HepG2 (cell line): ENCODE data around the gene SSPN. TPM values are rescaled to one million over a fixed set of nuclear protein-coding genes. Genes with fewer than 3 reads are reported as not detected.

Experiments
- ATAC-seq: fragments of 200-7000 bp; cut with Tn5 transposase; 3 replicates; pipeline ENCODE4 v1.9.1; 2020; ENCODE audit warnings: mild to moderate bottlenecking, moderate library complexity
- BruUV-seq: library from RNA; stranded (reverse); fragments of 400-500 nt; replicated peaks from 2 replicates; lab custom pipeline; 2021; lab: Mats Ljungman, UMichigan
- CTCF ChIA-PET: fragments of 300-600 bp; formaldehyde crosslinking; extraction: SDS; loops from one replicate; lab custom pipeline; 2021; ENCODE audit warnings: low total read pairs, inconsistent platforms, low intra/inter-chr PET ratio; lab: Yijun Ruan, JAX
- POLR2A ChIA-PET: fragments of 350-600 bp; sonication (Branson Sonifier 250); formaldehyde crosslinking; loops from one replicate; lab custom pipeline; 2020; ENCODE audit warnings: antibody characterized with exemption, inconsistent platforms; lab: Yijun Ruan, JAX
- DNase-seq: peaks from one replicate; pipeline ENCODE4 v3.0.0-alpha.2; 2015; ENCODE audit warnings: low spot score
- FAIRE-seq: peaks from 3 replicates; lab custom pipeline; 2011; peaks lifted over from hg19 to GRCh38; lab: Jason Lieb, UNC
- H2AFZ ChIP-seq: one replicate; pipeline ENCODE4 v1.6.1; 2011; ENCODE audit warnings: low read length, inconsistent platforms
- H3K27ac ChIP-seq: fragments of 300-600 bp; 3 replicates; pipeline ENCODE4 v1.8.0; 2011; ENCODE audit warnings: mixed run types, mild to moderate bottlenecking, mixed read lengths, low read length, inconsistent platforms; ENCODE audit not compliant: insufficient read depth; ENCODE audit errors: extremely low read length
- H3K27me3 ChIP-seq, 2 experiments: fragments of 200-600 bp in 1 of 2; 2 replicates in 1 of 2; 3 replicates in 1 of 2; pipeline versions ENCODE4 v1.6.0 to v1.8.0; 2011; ENCODE audit warnings: low read length in 2 of 2, mild to moderate bottlenecking in 2 of 2, moderate library complexity in 2 of 2, inconsistent platforms in 1 of 2; ENCODE audit not compliant: insufficient read depth in 2 of 2, control insufficient read depth in 1 of 2
- H3K36me3 ChIP-seq, 2 experiments: fragments of 200-600 bp in 1 of 2; replicated peaks in 1 of 2; 2 replicates in 1 of 2; 3 replicates in 1 of 2; pipeline versions ENCODE4 v1.5.1 to v1.8.0; 2011; ENCODE audit warnings: low read length in 2 of 2, inconsistent platforms in 1 of 2; ENCODE audit not compliant: insufficient read depth in 2 of 2, control insufficient read depth in 1 of 2
- H3K4me1 ChIP-seq: 2 replicates; pipeline ENCODE4 v1.5.1; 2012; ENCODE audit warnings: low read length, inconsistent platforms; ENCODE audit not compliant: insufficient read depth
- H3K4me2 ChIP-seq: 2 replicates; pipeline ENCODE4 v1.6.0; 2011; ENCODE audit warnings: low read depth, low read length, inconsistent platforms
- H3K4me3 ChIP-seq, 3 experiments: fragments of 200-600 bp in 1 of 3; sonication (generic), shearing (Covaris generic) in 1 of 3; replicated peaks in 1 of 3; 2 replicates each; pipeline ENCODE4 v1.5.1; 2011 to 2016; ENCODE audit warnings: low read length in 3 of 3, inconsistent platforms in 2 of 3, low read depth in 2 of 3, mild to moderate bottlenecking in 2 of 3, control low read depth in 1 of 3, mixed read lengths in 1 of 3; ENCODE audit not compliant: insufficient read depth in 1 of 3
- H3K79me2 ChIP-seq: one replicate; pipeline ENCODE4 v1.6.1; 2011; ENCODE audit warnings: low read length, inconsistent platforms; ENCODE audit not compliant: insufficient read depth
- H3K9ac ChIP-seq: 2 replicates; pipeline ENCODE4 v1.6.0; 2011; ENCODE audit warnings: mild to moderate bottlenecking, low read depth, low read length, inconsistent platforms; ENCODE audit not compliant: insufficient read depth
- H3K9me3 ChIP-seq: 2 replicates; pipeline ENCODE4 v1.5.1; 2012; ENCODE audit warnings: mild to moderate bottlenecking, low read length
- H4K20me1 ChIP-seq: 2 replicates; pipeline ENCODE4 v1.6.0; 2011; ENCODE audit warnings: inconsistent platforms, mild to moderate bottlenecking, low read length, moderate library complexity; ENCODE audit not compliant: insufficient read depth
- CCDC6 ChIP-seq: sonication (generic); formaldehyde crosslinking; IDR thresholded peaks from 2 replicates; pipeline ENCODE4 v1.8.1; 2022; ENCODE audit warnings: mild to moderate bottlenecking, missing genetic modification reagents, moderate library complexity
- HIVEP1 ChIP-seq: sonication (generic); formaldehyde crosslinking; IDR thresholded peaks from 2 replicates; pipeline ENCODE4 v1.4.0; 2020; ENCODE audit warnings: mild to moderate bottlenecking, missing genetic modification reagents
- KMT2A ChIP-seq: sonication (generic); formaldehyde crosslinking; IDR thresholded peaks from 2 replicates; pipeline ENCODE4 v1.4.0; 2020; ENCODE audit warnings: missing genetic modification reagents
- MAX ChIP-seq: IDR thresholded peaks from 2 replicates; pipeline ENCODE4 v1.6.1; 2012; ENCODE audit warnings: inconsistent platforms
- PBX2 ChIP-seq: IDR thresholded peaks from 2 replicates; pipeline ENCODE4 v1.6.1; 2016; ENCODE audit warnings: control low read depth
- TRAFD1 ChIP-seq: sonication (generic); formaldehyde crosslinking; IDR thresholded peaks from 2 replicates; pipeline ENCODE4 v1.5.1; 2020; ENCODE audit warnings: missing genetic modification reagents, mild to moderate bottlenecking, borderline replicate concordance
- USF2 ChIP-seq, 2 experiments: sonication (generic) in 1 of 2; formaldehyde crosslinking in 1 of 2; IDR thresholded peaks; 2 replicates each; pipeline versions ENCODE4 v1.5.1 to v1.6.1; 2011 to 2020; ENCODE audit warnings: borderline replicate concordance in 1 of 2, low read depth in 1 of 2, low read length in 1 of 2, mild to moderate bottlenecking in 1 of 2, missing genetic modification reagents in 1 of 2, moderate library complexity in 1 of 2
- ZFP91 ChIP-seq: sonication (generic); formaldehyde crosslinking; IDR thresholded peaks from 2 replicates; pipeline ENCODE4 v1.9.0; 2022; ENCODE audit warnings: missing genetic modification reagents, mild to moderate bottlenecking, borderline replicate concordance
- ZNF629 ChIP-seq: sonication (generic); formaldehyde crosslinking; conservative IDR thresholded peaks from 2 replicates; pipeline ENCODE4 v1.5.0; 2020; ENCODE audit warnings: missing genetic modification reagents
- ZNF687 ChIP-seq: sonication (generic); formaldehyde crosslinking; IDR thresholded peaks from 2 replicates; pipeline ENCODE4 v1.5.1; 2020; ENCODE audit warnings: mild to moderate bottlenecking, missing genetic modification reagents, moderate library complexity
- WGBS: methylation state at CpG from one replicate; pipeline ENCODE4 v1.1.6; 2017; ENCODE audit warnings: low lambda C conversion rate; 5-methylcytosine and 5-hydroxymethylcytosine counted together
- in situ Hi-C: cut with HindIII; loops from 2 replicates; pipeline ENCODE4 v1.10.0; 2017; ENCODE audit warnings: low pct_unique_long_range_greater_than_20kb; ENCODE audit not compliant: extremely low pct_ligation_motif_present
- intact Hi-C: fragments of 100-400 bp; cut with micrococcal nuclease; formaldehyde crosslinking; loops from one replicate; pipeline ENCODE4 v1.10.0; 2022; ENCODE audit not compliant: unreplicated experiment
- polyA plus RNA-seq, 8 experiments: library from polyadenylated mRNA; depleted of rRNA in 3 of 8; stranded (reverse) in 7 of 8; unstranded in 1 of 8; fragments of >200 nt; fragmentation: Illumina TruSeq in 4 of 8; extraction: Trizol in 4 of 8; gene quantifications; 2 replicates each; pipeline versions ENCODE4 v1.2.1 to v1.2.3, GENCODE V29; 2011 to 2016; ENCODE audit warnings: low read depth in 4 of 8, missing spikeins in 1 of 8, mixed read lengths in 1 of 8; ENCODE audit not compliant: insufficient read depth in 1 of 8
- total RNA-seq, 5 experiments: library from RNA; depleted of rRNA; stranded (reverse); fragments of >200 nt; fragmentation: Illumina TruSeq; extraction: Trizol; gene quantifications; 2 replicates each; pipeline ENCODE4 v1.2.3, GENCODE V29; 2016; ENCODE audit warnings: low read depth in 1 of 5

The SSPN gene
- total and polyA plus RNA-seq, 2 of the 13 experiments (the other 11 are each of a cell fraction or from before 2014, with no cell fraction given) = not detected

GRCh38 chr12:26177283-26177682 lies 18.1 kb upstream of the SSPN start:
- Histone ChIP-seq H4K20me1 (no peaks in the 10 kb centered on the region), H3K27me3 (peaks cover 0 to 20% of the 10 kb centered on the region in 2 experiments; a peak in 2 of 5 replicates), H3K79me2 (no peaks in the 10 kb centered on the region), H3K9ac (no peak overlapping the region), H3K9me3 (no peaks in the 10 kb centered on the region), H2AFZ (no peak overlapping the region), H3K27ac (no peak overlapping the region), H3K36me3 (no peaks in the 10 kb centered on the region), H3K4me3 (no peak overlapping the region), H3K4me2 (no peak overlapping the region), H3K4me1 (no peaks in the 10 kb centered on the region)
- ATAC-seq (no peak), DNase-seq (no peak), FAIRE-seq (no peak)
- 36% methylated on average over 7 of the region's 7 CpGs for WGBS
- ChIA-PET POLR2A (no interaction called here), CTCF (no interaction called here)
- BruUV-seq = no TSS peak
- in situ Hi-C loops (no loop called here), intact Hi-C loops (no loop called here)
- TF ChIP-seq USF2 (IDR thresholded peaks at IDR 0.05; ENCODE audit: low read depth, low read length) = no peak
- no peak for TF ChIP-seq USF2 (CRISPR knock-in tag; IDR thresholded peaks at IDR 0.05; ENCODE audit: borderline replicate concordance)
- no peak for TF ChIP-seq KMT2A (CRISPR knock-in tag)
- TF ChIP-seq CCDC6 (CRISPR knock-in tag) = no peak
- TF ChIP-seq MAX = no peak
- TF ChIP-seq ZNF687 (CRISPR knock-in tag) = no peak
- no peak for TF ChIP-seq PBX2 (CRISPR knock-in tag)
- no peak for TF ChIP-seq HIVEP1 (CRISPR knock-in tag)
- TF ChIP-seq TRAFD1 (CRISPR knock-in tag) = no peak
- no peak for TF ChIP-seq ZNF629 (CRISPR knock-in tag)
- TF ChIP-seq ZFP91 = no peak
